ENCODE results near the gene NEBL.

The NEBL gene

DNA sequence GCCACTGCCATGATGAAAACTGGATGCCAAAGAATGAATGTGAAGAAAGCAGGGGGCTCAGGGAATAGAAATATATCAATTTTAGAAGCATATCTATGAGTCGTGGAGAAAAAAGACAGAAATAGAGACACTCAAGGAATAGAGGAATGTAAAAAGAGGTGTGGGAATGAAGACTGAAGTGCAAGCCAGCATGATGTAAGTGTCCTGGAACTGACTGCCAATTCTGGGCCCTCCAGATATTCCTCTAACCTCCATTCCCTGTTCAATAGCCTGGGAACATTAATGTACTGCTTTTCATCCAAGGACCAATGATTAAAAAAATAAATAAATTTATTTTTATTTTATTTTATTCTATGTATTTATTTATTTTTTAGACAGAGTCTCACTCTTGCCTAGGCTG, 40.6 kb downstream of the NEBL start:
- DNase-seq, result no peak

DNA sequence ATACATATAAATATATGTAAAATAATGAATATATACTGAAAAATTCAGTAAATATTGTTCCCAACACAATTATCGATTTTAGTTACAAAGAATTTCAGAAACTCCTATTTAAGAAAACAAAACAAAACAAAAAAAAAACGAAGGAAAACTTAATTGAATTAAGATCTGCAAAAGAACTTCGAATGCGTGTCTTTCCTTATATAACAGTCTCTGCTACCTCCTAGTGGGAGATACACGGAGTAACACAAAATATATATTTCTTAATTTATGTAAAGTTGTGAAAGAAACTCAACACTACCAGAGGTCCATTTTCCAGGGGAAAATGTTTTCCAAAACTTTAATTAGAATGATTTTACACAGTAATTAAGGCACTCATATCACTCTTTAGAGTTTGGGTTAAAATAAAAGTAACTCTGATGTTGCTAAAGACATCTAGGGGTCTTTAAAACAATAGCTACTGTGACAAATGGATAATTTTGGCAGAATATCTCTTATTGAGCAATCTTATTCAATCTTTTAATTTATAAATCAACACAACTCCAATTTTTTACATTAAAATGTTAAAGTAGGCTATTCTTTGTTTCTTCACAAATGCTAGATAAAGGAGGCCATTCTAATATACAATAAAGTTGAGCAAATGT, 41.6 kb downstream of the NEBL start:
- no peak for DNase-seq

DNA sequence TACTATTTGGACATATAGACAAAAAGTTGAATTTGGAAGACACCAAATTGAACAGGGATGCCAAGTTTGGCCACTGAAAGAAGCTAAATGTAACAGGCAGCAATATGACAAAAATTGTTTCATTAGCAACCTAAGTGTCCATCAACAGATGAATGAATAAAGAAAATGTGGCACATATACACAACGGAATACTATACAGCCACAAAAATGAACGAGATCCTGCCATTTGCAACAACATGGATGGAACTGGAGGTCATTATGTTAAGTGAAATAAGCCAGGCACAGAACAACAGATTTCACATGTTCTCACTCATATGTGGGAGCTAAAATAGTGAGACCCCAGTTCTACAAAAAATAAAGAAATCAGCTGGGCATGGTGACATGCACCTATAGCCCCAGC, 43.8 kb downstream of the NEBL start:
- DNase-seq, result no peak

DNA sequence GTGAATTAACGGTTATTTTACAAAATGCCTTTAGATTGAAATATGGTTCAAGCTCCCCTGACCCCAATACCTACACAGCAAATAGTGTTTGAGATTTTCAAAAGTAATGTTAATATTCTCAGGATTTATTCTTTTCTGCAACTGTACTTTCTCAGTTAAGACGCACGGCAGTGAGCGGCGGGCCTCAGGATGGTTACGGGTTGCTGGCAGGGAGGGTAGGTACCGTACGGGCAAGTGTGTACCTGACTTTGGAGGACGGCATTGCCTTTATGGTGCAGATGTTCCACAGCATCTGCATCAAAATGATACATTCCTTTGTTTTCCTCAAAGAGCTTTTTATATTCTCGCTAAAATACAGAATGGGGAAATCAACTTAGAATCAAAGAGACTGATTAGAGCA, 44.8 kb downstream of the NEBL start:
- DNase-seq, result no peak

DNA sequence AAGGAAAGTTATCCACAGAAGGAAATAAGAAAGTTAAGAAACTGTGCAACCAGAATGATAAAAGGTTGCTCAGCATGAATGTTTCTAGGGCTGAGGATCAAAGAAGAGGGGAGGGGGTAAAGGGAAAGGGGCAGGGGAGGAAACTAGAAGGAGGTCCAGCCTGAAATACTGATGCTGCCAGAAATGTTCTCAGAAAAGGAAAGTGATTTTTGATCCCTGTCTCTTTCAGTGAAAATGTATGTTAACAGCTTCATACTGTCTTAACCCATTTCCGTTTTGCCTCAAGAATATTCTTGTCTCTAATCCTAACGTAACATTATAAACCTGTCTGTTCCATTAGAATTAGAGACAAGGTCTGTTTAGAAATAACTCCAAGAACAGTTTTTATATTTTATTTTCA, 49.6 kb downstream of the NEBL start:
- DNase-seq, result no peak

DNA sequence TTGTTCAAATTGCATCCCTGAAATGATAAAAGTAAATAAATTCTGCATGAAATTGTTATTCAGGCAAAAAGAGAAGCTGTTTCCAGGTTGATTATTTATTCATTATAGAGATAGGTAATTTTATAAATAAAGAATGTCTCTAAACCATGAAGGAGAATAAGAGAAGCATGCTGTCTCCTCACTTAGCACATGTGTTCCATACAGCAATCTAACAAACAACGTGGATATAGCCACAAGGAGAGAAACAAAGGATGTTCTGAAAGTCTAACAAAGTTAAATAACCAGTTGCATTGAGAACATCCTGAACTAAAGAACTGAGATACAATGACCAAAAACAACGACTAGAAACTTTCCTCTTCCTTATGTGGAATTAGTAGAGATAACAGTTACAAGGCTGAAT, 50.8 kb downstream of the NEBL start:
- no peak for DNase-seq

DNA sequence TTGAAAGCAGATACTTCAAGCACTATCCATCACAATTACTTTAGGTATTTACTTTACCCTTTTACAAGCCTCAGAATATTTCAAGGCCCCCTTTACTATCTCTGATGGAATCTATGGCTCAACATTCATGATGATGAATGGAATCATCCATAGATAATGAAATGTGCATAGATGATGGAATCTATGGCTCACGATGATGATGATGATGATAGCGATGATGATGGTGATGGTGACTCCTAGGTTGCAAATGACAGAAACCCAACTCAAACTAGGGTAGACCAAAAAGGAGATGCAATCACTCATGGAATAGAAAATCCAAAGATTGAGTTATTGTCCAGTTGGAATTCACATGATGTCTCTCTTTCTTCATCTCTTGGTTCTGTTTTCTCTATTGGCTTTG, 55.7 kb downstream of the NEBL start:
- no peak for DNase-seq

DNA sequence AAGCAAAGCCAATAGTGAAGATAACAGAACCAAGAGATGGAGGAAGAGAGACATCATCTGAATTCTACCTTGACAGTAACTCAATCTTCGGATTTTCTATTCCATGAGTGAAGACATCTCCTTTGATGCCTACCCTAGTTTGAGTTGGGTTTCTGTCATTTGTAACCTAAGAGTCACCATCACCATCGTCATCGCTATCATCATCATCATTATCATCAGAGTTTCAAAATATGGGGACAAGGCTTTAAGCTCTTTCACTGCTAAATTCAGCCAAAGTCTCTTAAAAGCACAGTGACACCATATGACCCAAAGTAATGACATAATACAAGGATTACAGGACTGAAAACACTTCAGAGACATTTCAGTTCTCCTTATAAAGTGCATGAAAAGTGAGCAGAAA, 57.2 kb downstream of the NEBL start:
- no peak for DNase-seq

DNA sequence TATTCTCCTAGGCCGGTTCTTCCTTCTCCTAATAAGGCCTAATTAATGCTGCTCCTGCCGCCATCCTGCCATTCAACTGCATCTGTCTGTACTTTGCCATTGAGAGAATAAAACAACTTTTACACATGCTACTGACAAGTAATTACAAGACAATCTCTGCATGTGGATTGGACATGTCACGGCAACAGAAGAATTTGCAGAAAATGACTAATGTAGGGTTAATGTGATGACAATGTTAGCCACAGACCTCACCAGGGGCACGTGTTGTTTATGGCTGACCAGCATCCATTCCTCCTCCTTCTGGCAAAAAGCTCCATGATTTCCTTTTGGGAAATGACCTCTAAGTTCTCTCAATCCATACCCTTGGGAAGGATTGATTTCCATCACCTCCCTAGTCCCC, 58.0 kb downstream of the NEBL start:
- no peak for DNase-seq

DNA sequence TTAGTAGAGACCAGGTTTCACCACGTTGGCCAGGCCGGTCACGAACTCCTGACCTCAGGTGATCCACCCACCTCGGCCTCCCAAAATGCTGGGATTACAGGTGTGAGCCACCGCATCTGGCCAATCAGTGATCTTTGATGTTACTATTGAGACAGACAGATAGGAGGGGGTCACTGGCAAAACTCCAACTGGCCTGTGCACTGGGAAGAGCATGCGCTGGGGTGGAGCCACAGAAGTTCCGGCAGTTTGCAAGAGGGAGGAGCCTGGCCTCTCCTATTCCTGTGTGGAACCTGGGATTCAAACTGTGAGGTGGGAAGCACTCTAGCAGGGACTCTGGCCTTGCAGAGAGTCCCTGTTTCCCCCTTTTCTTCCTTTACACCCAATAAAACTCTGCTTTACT, 60.7 kb downstream of the NEBL start:
- DNase-seq, result no peak

DNA sequence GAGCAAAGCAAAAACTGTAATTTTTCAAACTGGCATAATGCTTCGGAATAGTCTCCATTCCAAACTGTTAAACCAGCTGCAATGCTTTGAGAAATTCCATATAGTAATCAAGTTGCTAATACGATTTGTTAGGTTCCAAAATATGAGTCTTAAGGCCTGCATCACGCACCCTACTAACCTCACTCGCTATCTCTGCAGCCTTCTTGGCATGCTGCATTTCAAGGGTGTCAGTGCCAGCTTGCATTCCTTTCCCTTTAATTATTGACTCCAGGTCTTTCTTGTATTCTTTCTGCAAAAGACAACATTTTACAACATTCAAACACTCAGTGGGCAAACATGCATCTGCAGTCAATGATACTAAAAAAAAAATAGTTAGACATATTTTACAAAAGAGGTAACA, 61.8 kb downstream of the NEBL start:
- no peak for DNase-seq

DNA sequence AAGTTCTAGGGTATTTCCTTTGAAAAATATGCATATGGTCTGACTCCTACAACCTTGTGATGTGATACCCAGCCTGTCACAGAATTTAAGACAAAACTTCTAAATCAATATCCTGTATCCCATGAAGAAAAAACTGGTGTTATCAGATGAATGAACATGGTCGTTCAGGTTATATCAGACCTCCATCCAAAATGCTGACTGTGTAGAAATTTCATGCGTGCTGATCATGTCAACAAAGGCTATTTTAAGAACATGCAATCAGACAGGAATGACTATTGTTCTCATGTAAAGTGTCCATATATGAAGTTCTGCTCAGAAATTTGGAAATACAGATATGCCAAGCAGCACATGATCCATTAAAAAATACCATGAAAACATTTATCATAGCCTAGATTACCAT, 62.3 kb downstream of the NEBL start:
- DNase-seq, result no peak

DNA sequence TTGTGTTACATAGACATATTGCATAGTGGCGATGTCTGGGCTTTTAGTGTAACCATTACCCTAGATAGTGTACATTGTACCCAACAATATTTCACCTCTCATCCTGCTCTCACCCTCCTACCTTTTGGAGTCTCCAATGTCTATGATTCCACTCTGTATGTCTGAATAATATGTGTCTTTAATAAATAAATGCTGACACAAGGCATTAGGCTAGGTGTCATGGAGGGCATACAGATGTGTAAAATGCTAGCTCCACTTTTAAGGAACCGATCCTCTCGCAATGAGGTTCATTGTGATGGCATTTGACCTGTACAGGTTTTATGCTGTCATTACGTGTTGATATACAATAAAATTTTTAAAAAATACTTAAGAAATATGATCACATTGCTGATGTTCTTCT, 74.3 kb downstream of the NEBL start:
- DNase-seq, result no peak

DNA sequence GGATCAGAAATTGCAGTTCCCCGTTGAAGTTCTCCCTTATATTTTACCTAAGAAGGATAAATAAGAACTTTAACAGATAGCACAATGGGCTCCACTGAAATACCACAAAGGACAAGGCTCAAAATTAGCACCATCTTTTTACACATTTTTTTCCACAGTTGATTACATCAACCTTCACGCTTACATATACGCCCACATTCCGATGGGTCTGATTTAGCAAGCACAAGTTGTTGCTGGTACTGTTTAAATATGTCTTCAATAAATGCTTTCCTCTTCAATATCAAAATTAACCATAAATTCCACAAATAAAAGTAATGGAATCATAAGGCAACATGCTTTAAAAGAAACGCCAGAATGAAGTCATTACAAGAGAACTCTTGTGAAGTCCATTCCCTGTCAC, 79.5 kb downstream of the NEBL start:
- no peak for DNase-seq

DNA sequence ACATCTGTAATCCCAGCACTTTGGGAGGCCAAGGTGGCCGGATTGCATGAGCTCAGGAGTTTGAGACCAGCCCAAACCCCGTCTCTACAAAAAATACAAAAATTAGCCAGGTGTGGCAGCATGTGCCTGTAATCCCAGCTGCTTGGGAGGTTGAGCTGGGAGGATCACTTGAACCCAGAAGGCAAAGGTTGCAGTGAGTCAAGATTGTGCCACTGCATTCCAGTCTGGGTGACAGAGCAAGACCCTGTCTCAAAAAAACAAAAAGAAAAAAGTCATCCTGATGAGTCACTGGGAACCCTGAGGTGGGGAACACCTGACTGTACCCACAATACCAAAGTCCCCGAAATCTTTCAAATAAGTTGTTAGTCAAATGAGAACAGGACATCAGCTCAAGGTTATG, 80.0 kb downstream of the NEBL start:
- DNase-seq, result no peak

DNA sequence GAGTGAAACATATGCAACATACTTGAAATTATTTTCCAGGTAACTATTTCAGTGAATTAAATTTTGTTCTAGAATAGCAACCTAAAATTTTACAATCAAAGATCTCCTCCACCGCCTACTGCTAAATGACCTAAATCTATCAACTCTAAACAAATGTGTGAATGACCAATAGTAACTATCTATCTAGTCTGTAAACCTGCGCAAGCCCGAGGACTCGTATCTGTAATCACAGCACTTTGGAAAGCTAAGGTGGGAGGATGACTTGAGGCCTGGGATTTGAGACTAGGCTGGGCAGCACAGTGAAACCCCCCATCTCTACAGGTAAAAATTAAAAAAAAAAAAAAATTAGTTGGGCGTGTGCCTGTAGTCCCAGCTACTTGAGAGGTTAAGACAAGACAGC, 83.0 kb downstream of the NEBL start:
- no peak for DNase-seq

DNA sequence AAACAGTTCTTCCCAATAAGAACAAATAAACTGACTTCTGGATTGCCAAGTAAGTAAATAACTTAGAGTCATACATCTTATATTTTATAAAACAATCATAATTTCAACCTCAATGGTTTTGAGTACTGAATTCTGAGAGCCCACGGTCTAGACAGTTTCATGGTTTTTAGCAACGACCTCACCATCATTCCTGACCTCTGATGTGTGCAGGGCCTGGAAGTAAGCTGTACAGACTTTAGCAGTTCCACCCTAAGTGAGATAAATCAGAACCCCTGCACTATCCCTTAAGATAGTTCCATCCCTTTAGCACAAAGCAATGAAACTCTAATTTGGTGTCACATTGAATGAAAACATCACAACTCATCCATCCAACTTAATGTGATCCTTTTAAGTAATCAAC, 86.0 kb downstream of the NEBL start:
- DNase-seq, result no peak

DNA sequence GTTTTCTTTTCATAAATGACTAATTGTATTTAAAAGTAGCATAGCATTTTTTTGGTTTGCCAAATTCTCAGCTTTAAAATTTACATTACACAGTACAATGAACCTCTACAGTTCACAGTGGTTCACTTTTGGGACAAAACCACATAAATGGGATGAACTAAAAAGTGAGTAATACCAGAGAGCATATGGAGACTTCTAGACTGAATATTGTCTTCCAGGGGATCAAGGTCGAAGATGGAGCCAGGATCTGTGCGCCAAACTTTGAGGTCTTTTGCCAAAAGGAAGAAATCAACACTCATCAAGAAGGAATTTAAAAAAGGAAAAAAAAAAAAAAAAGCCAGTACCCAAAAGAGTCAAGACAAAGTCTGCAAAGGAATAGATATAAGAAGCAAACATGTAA, 87.5 kb downstream of the NEBL start:
- DNase-seq, result no peak

DNA sequence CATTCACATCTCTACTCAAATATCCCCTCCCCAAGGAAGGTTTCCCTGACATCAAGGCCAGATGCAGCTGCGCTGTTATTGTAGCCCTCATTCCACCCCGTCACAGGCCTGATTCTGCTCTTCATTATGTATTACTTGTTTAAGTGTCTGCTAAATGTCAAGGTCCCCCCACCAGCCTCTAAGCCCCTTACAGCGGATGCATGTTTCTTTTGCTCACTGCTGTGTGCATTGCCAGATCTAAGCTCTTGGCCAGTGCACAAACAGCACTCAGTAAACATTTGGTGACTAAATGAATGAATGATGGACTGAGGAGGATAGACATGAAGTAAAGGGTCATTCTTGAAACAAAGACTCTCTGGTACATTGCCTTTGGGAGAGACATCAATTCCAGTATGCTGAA, 90.6 kb downstream of the NEBL start:
- DNase-seq, result no peak

DNA sequence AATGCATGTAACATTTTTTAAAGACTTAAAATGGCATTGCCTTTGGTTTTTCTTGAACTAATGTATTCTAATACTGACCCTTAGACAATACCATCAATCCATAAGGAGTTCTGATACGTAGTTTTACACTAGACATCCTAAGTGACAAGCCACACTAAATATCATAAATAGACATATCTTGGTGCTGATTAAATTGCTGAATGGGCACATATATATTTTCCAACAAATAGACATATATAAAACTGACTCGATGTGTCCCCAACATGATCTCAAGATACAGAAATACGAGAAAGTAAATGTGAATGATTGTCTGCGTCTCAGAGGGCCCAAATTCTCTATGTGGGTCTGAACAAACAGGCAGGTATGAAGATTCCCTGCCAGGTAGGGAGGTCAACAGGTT, 99.8 kb downstream of the NEBL start:
- DNase-seq, result no peak

DNA sequence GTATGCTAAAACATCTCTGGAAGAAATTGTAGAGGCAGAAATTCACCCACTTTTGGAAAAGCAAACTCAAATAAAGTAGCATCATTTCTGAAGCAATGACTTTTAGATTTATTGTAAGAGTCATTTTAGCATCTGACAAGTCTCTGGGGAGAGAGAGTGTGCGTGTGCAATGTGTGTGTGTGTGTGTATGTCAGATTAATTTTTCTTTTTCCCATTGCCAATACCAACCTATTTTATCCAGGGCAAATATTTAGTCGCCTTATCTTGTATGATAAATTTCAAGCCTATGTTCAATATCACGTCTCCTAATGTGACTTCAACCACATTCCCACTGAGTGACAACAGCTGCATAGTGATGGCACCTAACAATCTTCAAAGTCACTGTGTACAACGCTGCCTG, 101.7 kb downstream of the NEBL start:
- no peak for DNase-seq

DNA sequence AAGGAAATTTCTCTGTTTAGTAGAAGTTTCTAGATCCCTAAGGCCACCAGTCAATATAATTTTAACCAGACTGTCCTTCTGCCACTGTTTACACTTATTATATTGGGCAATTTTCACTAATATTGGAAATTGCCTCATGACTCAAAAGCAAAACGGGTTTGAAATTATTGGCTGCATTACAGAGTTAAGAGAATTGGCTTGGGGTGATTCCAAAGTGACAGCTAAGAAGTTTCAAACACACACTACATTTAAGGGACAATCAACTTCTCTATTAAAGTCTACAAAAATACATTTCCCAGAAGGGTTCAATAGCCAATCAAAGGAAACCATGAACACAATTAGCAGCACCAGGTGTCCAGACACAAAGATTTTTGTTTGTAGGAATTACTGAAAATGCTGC, 111.9 kb downstream of the NEBL start:
- no peak for DNase-seq

DNA sequence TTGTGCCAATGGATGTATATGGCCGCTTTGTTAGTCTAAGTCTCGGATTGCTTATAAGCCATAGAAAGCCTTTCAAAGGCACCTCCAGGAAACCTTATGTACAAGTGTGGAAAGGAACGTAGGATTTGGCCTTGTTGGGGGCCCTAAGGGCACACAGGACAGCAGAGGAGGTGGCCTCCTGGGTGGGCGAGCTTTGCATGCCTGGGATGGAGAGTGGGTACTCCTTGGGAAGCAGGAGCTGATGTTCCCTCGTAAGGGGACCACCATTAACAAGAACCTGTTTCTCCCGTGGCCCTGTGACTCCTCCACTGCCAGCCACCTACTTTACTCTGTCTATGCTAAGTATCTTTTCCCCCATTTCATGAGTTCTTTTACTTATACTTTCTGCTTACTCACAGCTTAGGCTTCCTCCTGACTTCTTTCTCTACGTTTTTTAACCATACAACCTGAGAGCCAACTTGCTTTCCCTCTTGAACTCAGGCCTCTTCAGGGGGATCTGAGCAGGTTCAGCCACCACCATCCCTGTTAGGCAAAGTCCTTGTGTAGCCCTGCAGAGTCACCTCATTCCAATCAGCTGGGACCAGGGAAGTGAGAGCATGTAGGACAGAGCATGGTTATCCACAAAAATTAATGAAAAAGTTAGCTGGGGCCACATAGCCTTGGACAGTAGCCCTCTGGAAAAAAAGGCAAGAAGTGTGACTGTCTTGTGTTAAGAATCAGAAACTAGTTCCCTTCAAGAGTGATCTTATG, 118.9 kb downstream of the NEBL start:
- DNase-seq, result no peak

DNA sequence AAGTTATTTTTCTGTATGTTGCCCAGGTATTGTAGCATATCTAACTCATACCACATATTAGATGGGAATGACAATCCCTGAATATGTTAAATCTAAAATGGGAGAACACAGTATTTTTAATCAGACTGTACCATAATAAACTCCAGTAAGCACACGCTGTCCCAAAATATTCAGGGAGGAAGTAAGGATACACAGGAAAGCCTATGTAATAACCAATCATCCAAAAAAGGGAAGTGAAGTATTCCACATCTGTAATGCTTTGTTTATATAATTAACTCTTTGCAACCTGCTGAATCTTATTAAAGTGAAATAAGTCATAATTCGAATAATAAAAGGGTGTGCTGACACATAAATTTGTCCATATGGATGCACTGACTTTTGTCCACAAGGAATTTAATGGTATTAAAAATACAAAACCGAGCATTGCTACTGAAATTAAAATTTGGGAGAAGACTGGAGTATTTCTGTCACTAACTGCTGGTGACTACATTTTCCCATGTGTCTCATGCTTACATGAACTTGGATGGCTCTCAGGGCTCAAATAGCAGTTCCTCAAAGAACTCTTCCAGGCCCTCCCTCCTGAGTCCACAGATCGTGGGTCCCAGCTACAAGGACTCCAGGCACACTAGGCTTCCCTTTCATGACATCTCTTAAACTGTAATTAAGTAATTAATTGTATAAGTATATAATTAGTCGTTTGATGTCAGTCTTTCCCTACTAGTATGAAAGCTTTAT, 120.6 kb downstream of the NEBL start:
- no peak for DNase-seq
